ENCODE measurements around the gene PAX2. TPM values are rescaled to one million over a fixed set of nuclear protein-coding genes. Genes with fewer than 3 reads are reported as not detected.

PAX2 gene
- total RNA-seq, 4 donors from 2014 or later: not detected

DNA sequence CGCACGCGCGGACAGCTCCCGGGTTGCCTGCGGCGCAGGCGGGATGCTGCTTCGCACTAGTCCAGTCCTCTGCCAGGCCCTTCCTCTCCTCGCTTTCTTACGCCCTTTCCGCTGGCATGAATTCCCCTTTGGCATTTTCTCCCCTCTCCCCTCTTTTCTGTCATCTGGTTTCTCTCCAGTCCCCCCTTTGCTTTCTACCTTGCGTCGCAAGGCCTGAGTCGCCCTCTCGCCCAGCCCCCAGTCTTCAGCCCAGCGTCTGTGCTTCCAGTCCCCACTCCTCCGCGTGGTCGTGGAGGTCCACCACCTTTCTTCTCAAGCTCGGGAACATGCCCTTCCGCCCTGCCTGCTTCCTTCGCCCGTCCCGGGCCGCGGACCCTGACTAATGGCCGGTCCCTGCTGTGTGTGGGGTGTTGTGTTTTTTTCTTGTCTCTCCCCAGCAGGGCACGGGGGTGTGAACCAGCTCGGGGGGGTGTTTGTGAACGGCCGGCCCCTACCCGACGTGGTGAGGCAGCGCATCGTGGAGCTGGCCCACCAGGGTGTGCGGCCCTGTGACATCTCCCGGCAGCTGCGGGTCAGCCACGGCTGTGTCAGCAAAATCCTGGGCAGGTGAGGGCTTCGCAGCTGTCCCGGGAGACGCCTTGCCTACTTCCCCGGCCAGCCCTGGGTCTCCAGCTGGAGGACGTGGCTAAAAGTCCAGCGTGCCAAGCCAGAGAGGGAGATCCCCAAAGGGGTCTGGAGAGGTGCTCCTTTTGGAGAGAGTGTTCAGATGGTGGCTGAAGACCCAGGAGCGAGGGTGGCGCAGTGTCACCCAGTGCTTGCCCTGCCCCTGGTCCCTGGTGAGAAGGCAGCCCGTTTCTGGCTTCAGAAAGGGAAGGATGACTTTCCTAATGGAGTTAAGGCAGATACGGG lies 4.2 kb downstream of the PAX2 start:
- intact Hi-C loops (cut with DNase I): no loop called here
- TF ChIP-seq, protein P1, sequence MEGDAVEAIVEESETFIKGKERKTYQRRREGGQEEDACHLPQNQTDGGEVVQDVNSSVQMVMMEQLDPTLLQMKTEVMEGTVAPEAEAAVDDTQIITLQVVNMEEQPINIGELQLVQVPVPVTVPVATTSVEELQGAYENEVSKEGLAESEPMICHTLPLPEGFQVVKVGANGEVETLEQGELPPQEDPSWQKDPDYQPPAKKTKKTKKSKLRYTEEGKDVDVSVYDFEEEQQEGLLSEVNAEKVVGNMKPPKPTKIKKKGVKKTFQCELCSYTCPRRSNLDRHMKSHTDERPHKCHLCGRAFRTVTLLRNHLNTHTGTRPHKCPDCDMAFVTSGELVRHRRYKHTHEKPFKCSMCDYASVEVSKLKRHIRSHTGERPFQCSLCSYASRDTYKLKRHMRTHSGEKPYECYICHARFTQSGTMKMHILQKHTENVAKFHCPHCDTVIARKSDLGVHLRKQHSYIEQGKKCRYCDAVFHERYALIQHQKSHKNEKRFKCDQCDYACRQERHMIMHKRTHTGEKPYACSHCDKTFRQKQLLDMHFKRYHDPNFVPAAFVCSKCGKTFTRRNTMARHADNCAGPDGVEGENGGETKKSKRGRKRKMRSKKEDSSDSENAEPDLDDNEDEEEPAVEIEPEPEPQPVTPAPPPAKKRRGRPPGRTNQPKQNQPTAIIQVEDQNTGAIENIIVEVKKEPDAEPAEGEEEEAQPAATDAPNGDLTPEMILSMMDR (IDR thresholded peaks at IDR 0.05): no peak
- no peak for TF ChIP-seq POLR2A (IDR thresholded peaks at IDR 0.05)
- peaks cover 57% of the 10 kb centered on the region for H3K27me3 ChIP-seq
- H3K4me1 ChIP-seq: peaks cover 35 to 38% of the 10 kb centered on the region in 2 donors
- no peak for DNase-seq
- 6 to 7% methylated on average over 33 to 40 of the region's 50 CpGs for WGBS, 2 donors
- H3K9me3 ChIP-seq: no peaks in the 10 kb centered on the region
- H3K4me3 ChIP-seq (replicated peaks in 1 of 3): no peak overlapping the region
- H3K36me3 ChIP-seq: no peaks in the 10 kb centered on the region
- no peak overlapping the region for H3K27ac ChIP-seq

DNA sequence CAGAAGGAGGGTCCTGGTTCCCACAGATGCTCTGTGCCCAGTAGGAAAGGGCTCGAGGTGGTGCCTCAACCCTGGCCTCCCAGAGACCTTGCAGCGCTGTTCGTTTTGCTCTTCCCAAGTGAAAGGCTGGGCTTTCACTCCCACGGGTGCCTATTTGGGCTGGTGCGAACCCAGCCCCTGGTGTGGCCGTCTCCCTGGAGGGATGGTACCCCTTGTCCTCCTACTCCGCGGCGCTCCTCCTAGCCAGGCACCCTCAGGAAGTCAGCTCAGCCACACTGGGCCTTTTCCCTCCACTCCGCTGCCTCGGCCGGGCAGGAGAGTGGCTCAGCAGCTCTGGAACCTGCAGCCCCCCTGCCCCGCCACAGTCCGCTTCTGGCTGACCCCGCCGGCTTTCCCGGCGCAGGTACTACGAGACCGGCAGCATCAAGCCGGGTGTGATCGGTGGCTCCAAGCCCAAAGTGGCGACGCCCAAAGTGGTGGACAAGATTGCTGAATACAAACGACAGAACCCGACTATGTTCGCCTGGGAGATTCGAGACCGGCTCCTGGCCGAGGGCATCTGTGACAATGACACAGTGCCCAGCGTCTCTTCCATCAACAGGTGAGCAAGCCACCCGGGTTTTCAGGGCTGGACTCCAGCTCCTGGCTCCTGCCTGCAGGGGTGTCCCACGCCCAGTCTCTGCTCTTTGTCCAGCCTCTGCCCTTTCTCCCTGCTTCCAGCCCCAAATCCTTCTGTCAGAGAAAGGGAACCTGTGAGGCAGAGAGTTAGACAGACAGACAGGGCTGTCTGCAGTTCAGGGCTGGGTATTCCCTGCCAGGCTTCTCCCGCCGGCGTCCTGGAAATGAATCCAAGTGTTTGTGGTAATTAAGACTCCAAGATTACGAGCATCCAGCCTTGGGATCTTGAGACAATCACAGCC lies 5.2 kb downstream of the PAX2 start:
- peaks cover 25 to 29% of the 10 kb centered on the region in 2 donors for H3K4me1 ChIP-seq
- no peak overlapping the region for H3K4me3 ChIP-seq (replicated peaks in 1 of 3)
- intact Hi-C loops (cut with DNase I): no loop called here
- peaks cover 49% of the 10 kb centered on the region for H3K27me3 ChIP-seq
- no peak overlapping the region for H3K27ac ChIP-seq
- H3K9me3 ChIP-seq: no peaks in the 10 kb centered on the region
- no peak for DNase-seq
- 8 to 15% methylated on average over 20 to 27 of the region's 37 CpGs for WGBS, 2 donors
- no peak for TF ChIP-seq POLR2A (IDR thresholded peaks at IDR 0.05)
- TF ChIP-seq, protein P1 (IDR thresholded peaks at IDR 0.05): no peak
- H3K36me3 ChIP-seq: no peaks in the 10 kb centered on the region

DNA sequence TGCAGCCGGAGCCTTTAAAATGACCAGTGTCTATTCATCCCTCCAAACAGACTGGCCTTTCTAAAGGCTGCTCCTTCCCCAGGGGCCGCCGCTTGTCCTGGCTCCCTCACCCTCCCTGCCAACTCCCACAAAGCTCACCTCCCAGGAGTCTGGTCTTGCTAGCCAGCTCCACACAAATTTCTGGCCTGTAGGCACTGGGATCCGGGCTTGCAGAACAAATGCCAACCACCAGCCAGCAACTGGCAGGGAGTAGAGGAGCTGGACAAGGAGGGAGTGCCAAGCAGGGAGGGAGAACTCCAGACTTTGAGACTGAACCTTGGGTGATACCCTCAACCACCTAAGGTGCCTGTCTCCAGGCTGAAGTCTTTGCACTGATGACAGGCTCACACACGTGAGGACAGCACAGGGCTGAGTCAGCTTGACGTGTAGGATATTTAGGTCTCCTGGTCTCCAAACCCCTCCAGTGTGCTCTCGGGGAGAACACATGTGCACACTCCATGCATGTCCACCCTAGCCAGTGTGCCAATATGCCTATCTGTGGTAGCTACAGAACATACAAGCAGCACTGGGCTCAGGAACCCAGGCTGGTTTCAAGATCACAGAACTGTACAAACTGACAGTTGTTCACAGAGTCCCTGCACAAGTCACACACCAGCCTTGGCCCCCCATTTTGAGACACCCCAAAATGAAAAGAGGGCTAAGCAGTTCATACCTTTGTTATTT lies 6.0 kb downstream of the PAX2 start:
- TF ChIP-seq POLR2A (IDR thresholded peaks at IDR 0.05): no peak
- TF ChIP-seq, protein P1 (IDR thresholded peaks at IDR 0.05): no peak
- intact Hi-C loops (cut with DNase I): no loop called here
- Histone ChIP-seq H3K27ac (no peak overlapping the region), H3K4me3 (replicated peaks in 1 of 3) (no peak overlapping the region), H3K4me1 (peaks cover 18 to 21% of the 10 kb centered on the region in 2 donors), H3K36me3 (no peaks in the 10 kb centered on the region), H3K27me3 (peaks cover 41% of the 10 kb centered on the region), H3K9me3 (no peaks in the 10 kb centered on the region)
- no peak for DNase-seq
- WGBS, 2 donors: 23 to 34% methylated on average over 4 to 5 of the region's 7 CpGs

DNA sequence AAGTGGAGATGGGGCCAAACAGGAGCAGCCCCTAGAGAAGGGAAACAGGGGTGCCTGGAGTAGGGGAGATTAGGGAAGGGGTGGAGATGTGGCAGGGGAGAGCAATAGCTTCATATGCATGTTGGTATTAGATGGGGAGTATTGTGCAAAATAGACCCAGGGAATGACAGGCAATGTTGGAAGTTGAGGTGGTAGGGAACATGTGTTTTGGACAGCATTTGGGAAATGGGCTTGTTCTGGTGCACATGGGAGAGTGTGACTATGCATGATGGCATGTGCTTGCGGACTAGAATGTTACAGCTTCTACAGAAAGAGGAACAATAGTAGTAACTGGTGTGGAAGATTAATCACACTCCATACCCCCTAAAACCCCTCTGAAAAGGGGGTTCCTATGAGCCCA lies 10.4 kb downstream of the PAX2 start:
- no peak for DNase-seq
- no peaks in the 10 kb centered on the region for H3K36me3 ChIP-seq
- no peaks in the 10 kb centered on the region for H3K27me3 ChIP-seq
- no peaks in the 10 kb centered on the region for H3K9me3 ChIP-seq
- intact Hi-C loops (cut with DNase I): no loop called here
- TF ChIP-seq, protein P1 (IDR thresholded peaks at IDR 0.05): no peak
- TF ChIP-seq POLR2A (IDR thresholded peaks at IDR 0.05): no peak
- 88 to 93% methylated on average over 1 of the region's 1 CpG for WGBS, 2 donors
- H3K27ac ChIP-seq: no peak overlapping the region
- H3K4me3 ChIP-seq (replicated peaks in 1 of 3): no peak overlapping the region
- H3K4me1 ChIP-seq: no peaks in the 10 kb centered on the region
